Activated CD4-positive, alpha-beta T cell treated with anti-CD3 and anti-CD28 coated beads, Interleukin-2, amount 50 U/mL, for 1 hour (primary cell): Measurements from ENCODE around the gene SCRN1.

Experiments
- DNase-seq: peaks from one replicate; pipeline ENCODE4 v3.0.0-alpha.2; 2020

Gene SCRN1

GRCh38 chr7:29989257-29989995 is at the start of gene SCRN1:
TSS of gene SCRN1 (minus strand) at chr7:29989801. CDS start at chr7:29969067, 20,734 bp downstream.
- peak; percentile 9 for DNase-seq

- no peak for DNase-seq
Measured at GRCh38 chr7:30038196-30038980, 48.8 kb upstream of the SCRN1 start.

- no peak for DNase-seq
Measured at GRCh38 chr7:30036220-30036619, 46.6 kb upstream of the SCRN1 start.

GRCh38 chr7:30034501-30034900 is 44.9 kb upstream of the SCRN1 start:
- DNase-seq, result no peak

GRCh38 chr7:30032310-30033125 is 42.9 kb upstream of the SCRN1 start:
- no peak for DNase-seq

- DNase-seq, result no peak
Measured at GRCh38 chr7:30029696-30030095, 40.1 kb upstream of the SCRN1 start.

- peak; percentile 11 for DNase-seq
Measured at GRCh38 chr7:30028749-30029635, 39.4 kb upstream of the SCRN1 start.

- DNase-seq, result peak; percentile 85
Measured at GRCh38 chr7:30028216-30028748, 38.7 kb upstream of the SCRN1 start, which contains the start of gene PLEKHA8. TSS of gene PLEKHA8 (plus strand) at chr7:30028412. CDS start at chr7:30028763, 351 bp downstream.

GRCh38 chr7:30027740-30028215 is 38.2 kb upstream of the SCRN1 start:
- no peak for DNase-seq

- peak; percentile 13 for DNase-seq
Measured at GRCh38 chr7:30027065-30027456, 37.5 kb upstream of the SCRN1 start.

GRCh38 chr7:30026229-30027064 is 36.8 kb upstream of the SCRN1 start, which contains the start of gene FKBP14:
TSS of gene FKBP14 (minus strand) at chr7:30026702. CDS start at chr7:30026508, 194 bp downstream.
- peak; percentile 88 for DNase-seq

- DNase-seq, result no peak
Measured at GRCh38 chr7:30023524-30023923, 33.9 kb upstream of the SCRN1 start.

GRCh38 chr7:30022991-30023390 is 33.4 kb upstream of the SCRN1 start:
- DNase-seq, result no peak

- DNase-seq, result no peak
Measured at GRCh38 chr7:30020535-30020934, 30.9 kb upstream of the SCRN1 start.

GRCh38 chr7:30019960-30020359 is 30.4 kb upstream of the SCRN1 start:
- no peak for DNase-seq

- DNase-seq, result no peak
Measured at GRCh38 chr7:30019387-30019786, 29.8 kb upstream of the SCRN1 start.

GRCh38 chr7:30018451-30018850 is 28.9 kb upstream of the SCRN1 start:
- DNase-seq, result no peak

- no peak for DNase-seq
Measured at GRCh38 chr7:30012757-30013156, 23.2 kb upstream of the SCRN1 start.

- DNase-seq, result no peak
Measured at GRCh38 chr7:30010021-30010420, 20.4 kb upstream of the SCRN1 start.

GRCh38 chr7:30005464-30005863 is 15.9 kb upstream of the SCRN1 start:
- no peak for DNase-seq

GRCh38 chr7:30003098-30003497 is 13.5 kb upstream of the SCRN1 start:
- DNase-seq, result no peak
